ENCODE measurements around the gene RTN4. TPM values are rescaled to one million over a fixed set of nuclear protein-coding genes. Genes with fewer than 3 reads are reported as not detected.
"Not testable (repeated sequence)": the region's sequence is repeated elsewhere in the genome, so short reads cannot be mapped to it uniquely, and the experiment has no call there.

The RTN4 gene
- total and polyA plus RNA-seq, 11 donors, result 46.1 to 250 (median 95.5) TPM

- TF ChIP-seq CTCF (IDR thresholded peaks at IDR 0.05), result no peak
- TF ChIP-seq POLR2A (IDR thresholded peaks at IDR 0.05), result no peak
- intact Hi-C loops (cut with DNase I), result no loop called here
- Histone ChIP-seq H3K27me3 (no peaks in the 10 kb centered on the region), H3K9me3 (peaks cover 0 to 15% (median 0%) of the 10 kb centered on the region in 12 donors), H3K4me1 (peaks cover 0 to 14% (median 0%) of the 10 kb centered on the region in 12 donors), H3K36me3 (no peaks in the 10 kb centered on the region), H3K27ac (no peak overlapping the region), H3K4me3 (no peak overlapping the region)
- WGBS, 4 donors, result 76 to 81% (median 79%) methylated on average over 2 of the region's 2 CpGs
- no peak for ATAC-seq
- no peak for DNase-seq
Observed at GRCh38 chr2:55078956-55079355, 28.7 kb upstream of the RTN4 start.

GRCh38 chr2:55076721-55077120, 26.5 kb upstream of the RTN4 start:
- intact Hi-C loops (cut with DNase I), result no loop called here
- Histone ChIP-seq H3K4me3 (no peak overlapping the region), H3K27ac (no peak overlapping the region), H3K4me1 (peaks cover 0 to 10% (median 0%) of the 10 kb centered on the region in 12 donors), H3K36me3 (no peaks in the 10 kb centered on the region), H3K27me3 (no peaks in the 10 kb centered on the region), H3K9me3 (peaks cover 0 to 15% (median 0%) of the 10 kb centered on the region in 12 donors)
- DNase-seq (no peak), ATAC-seq (no peak)
- WGBS, 4 donors, result 86 to 94% (median 90%) methylated on average over 9 of the region's 9 CpGs
- TF ChIP-seq CTCF (IDR thresholded peaks at IDR 0.05) (no peak), POLR2A (IDR thresholded peaks at IDR 0.05) (no peak)

GRCh38 chr2:55076019-55076418, 25.8 kb upstream of the RTN4 start:
- Histone ChIP-seq H3K9me3 (peaks cover 0 to 13% (median 0%) of the 10 kb centered on the region in 12 donors), H3K4me1 (peaks cover 0 to 10% (median 0%) of the 10 kb centered on the region in 12 donors)
- DNase-seq; H3K4me3 ChIP-seq; intact Hi-C loops (cut with DNase I); H3K27me3 ChIP-seq; H3K36me3 ChIP-seq; ATAC-seq; H3K27ac ChIP-seq: not testable (repeated sequence)
- 83 to 98% (median 94%) methylated on average over 1 of the region's 1 CpG for WGBS, 4 donors

- H3K36me3 ChIP-seq, result no peaks in the 10 kb centered on the region
- no peak for ATAC-seq
- peaks cover 0 to 4% (median 0%) of the 10 kb centered on the region in 12 donors for H3K9me3 ChIP-seq
- WGBS, 4 donors, result 68 to 79% (median 77%) methylated on average over 6 of the region's 6 CpGs
- no peaks in the 10 kb centered on the region for H3K27me3 ChIP-seq
- H3K4me1 ChIP-seq, result peaks cover 0 to 10% (median 0%) of the 10 kb centered on the region in 12 donors
- intact Hi-C loops (cut with DNase I), result no loop called here
- no peak overlapping the region for H3K27ac ChIP-seq
- H3K4me3 ChIP-seq, result no peak overlapping the region
- TF ChIP-seq CTCF (IDR thresholded peaks at IDR 0.05) (no peak), POLR2A (IDR thresholded peaks at IDR 0.05) (no peak)
- DNase-seq, result no peak
Observed at GRCh38 chr2:55073000-55073983, 23.0 kb upstream of the RTN4 start.

Data from heart left ventricle (tissue), 16 donors.